NCI-H2029 treated with DMSO at 0.1 percent for 48 hours (cell line): ENCODE data around the gene NPC1L1.
"Not testable (repeated sequence)": the region's sequence is repeated elsewhere in the genome, so short reads cannot be mapped to it uniquely, and the experiment has no call there.

Experiments used
- DNase-seq: peaks from one replicate; lab custom pipeline; 2025; lab: John Stamatoyannopoulos, UW

Gene NPC1L1

DNA sequence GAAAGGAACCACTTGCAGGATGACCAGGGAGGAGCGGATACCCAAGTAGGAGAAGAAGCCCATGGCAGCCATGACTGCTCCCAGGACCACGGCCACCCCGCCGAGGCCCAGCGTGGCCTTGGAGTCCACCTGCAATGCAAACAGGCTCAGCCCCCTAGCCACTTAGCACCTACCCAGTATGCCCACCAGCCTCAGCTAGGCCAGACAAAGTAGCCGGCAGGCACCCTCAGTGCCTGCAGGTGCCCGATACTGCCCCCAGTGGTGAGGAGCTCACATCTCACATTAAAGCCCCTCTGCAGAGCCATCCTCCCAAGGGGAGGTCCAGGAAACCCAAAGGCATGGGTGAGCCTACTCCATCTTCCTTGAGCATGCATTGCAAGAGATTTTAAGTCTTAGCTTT lies 6.6 kb downstream of the NPC1L1 start:
- DNase-seq = peak; percentile 7

DNA sequence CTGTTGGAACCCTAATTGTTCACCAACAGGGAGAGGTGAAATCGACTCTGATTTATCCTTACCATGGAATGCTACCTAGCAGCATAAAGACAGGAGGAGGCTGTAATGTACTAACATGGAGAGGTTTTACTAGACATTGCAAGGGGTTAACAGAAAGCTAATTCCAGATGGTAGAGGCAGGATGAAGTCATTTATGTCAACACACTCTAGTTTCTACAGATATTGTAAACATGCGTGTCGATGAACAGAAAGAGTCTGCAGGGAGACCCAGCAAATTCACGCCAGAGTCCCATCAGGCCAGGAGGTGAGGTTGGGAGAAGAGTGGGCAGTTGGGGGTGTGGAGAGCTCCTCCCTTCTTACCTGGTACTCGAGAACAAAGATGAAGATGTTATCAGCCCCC lies 7.0 kb downstream of the NPC1L1 start:
- peak; percentile 54 for DNase-seq

DNA sequence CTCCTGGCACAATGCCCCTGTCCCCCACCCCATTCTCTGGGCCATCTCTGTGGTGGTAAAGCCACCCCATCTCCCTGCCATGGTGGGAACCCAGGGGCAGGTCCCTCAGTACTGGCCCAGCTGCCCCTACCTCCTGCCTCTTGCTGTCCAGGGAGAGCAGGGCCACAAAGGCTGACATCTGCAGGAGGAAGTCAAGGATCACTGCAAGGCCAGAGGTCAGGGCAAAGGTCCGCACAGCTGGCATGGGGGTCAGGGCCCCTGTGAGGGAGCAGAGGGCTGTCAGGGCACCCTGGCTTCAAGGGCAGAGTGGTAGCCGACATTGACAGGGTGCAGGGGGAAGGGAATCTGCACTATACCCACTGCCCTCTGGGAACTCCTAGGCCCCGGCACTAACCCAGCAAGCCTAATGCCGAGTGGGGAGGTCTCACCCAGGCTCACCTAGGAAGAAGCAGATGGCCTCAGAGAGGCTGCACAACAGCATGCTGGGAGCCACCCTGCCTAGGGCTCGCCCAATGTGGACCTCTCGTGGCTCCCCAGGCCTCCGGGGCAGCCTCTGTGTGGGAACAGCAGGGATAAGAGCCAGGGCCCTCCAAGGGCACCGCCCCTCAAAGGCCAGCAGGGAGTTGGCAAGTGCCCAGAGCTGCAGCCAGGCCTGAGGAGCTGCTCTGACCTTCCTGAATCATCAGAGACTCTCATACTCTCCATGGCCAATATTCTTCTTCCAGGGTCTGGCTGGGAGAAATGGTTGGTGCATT lies 7.7 kb downstream of the NPC1L1 start:
- DNase-seq = peak; percentile 44

DNA sequence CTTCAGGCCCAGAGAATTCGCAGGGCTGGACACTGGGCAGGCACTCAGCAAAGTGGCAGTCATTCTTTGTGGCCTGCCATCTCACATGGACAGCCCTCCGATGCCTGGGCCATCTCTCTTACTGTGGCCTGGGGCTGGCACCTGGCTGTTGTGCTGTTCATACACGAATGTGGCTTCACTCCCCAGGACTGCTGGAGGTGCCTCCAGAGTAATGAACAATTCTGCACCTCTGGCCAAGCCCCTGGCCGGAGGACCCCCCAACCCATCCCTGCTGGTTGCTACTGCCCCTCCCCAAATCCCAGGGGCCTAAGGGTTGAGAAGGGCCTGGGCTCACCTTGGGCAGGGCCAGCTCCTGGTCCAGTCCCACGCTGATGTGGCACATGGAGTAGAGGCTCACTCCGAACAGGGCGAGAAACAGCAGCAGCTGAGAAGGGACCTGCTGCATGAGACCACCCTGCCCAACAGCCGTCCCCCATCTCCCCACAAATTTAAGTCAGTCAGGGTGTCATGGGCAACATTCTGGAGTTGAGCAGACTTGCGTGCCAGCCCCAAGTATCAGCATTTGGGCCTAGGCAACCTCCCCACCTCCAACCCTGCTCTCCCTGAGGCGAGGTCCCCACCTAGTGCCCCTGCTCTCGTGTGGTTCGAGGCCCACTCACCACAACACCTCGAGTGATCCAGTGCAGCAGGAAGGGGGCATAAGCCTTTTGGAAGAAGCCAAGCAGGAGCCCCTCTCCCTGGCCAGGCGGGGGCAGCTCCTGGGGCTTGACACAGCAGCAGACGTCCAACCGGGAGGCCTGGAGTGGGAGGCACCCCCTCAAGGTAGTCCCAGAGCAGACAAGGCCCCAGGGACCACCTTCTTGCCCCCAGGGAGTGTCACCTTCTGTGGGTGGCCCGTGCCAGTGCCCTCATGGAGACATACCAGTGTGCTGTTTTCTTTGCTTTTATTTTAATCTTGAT lies 9.4 kb downstream of the NPC1L1 start:
- no peak for DNase-seq

DNA sequence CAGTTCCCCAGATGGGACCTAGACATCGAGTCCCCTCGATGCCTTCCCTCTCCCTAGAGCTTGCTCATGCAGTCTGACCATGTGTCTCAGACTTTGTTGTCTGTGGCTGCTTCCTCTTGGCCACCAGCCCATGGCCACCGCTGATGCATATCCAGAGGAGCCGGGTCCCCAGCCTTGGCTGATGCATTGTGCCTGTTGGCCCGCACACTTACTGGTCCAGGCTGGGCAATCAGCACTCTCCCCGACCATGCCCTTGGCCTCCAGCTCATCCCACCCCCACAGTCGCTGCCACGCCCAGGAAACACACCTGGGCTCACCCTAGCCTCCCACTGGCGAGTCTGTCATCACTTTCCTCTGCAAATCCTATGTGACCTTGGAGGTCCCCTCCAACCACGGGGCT lies 10.1 kb downstream of the NPC1L1 start:
- DNase-seq = peak; percentile 18

DNA sequence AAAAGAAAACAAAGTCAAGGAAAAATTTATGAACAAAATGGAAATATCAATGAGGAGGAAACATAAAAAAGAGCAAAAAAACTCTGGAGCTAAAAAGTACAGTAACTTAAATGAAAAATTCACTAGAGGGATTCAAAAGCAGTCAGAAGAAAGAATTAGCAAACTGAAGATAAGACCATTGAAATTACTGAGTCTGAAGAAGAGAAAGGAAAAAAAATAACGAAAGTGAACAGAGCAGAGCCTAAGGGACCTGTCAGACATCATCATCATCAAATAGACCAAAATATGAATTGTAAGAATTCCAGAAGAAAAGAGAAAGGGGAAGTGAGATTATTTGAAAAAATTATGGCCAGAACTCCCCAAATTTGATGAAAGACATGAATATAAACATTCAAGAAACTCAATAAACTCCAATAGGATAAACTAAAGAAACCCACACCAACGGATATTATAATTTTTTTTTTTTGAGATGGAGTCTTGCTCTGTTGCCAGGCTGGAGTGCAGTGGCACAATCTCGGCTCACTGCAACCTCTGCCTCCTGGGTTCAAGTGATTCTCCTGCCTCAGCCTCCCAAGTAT lies 16.2 kb downstream of the NPC1L1 start:
- DNase-seq = no peak

DNA sequence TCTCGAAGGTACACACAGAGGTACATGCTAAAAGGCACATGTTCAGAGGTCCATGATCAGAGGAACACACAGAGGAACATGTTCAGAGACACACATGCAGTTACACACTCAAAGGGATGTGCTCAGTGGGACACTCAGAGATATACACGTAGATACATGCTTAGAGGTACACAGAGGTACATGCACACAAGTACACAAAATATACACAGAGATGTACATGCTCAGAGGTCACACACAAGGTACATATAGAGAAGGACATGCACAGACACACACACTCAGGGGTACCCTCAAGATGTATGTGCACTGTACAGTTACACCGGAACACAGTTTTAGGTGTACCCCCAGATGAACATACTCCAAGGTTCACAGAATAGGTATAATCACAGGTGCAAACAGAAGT lies 18.8 kb downstream of the NPC1L1 start:
- DNase-seq = no peak

DNA sequence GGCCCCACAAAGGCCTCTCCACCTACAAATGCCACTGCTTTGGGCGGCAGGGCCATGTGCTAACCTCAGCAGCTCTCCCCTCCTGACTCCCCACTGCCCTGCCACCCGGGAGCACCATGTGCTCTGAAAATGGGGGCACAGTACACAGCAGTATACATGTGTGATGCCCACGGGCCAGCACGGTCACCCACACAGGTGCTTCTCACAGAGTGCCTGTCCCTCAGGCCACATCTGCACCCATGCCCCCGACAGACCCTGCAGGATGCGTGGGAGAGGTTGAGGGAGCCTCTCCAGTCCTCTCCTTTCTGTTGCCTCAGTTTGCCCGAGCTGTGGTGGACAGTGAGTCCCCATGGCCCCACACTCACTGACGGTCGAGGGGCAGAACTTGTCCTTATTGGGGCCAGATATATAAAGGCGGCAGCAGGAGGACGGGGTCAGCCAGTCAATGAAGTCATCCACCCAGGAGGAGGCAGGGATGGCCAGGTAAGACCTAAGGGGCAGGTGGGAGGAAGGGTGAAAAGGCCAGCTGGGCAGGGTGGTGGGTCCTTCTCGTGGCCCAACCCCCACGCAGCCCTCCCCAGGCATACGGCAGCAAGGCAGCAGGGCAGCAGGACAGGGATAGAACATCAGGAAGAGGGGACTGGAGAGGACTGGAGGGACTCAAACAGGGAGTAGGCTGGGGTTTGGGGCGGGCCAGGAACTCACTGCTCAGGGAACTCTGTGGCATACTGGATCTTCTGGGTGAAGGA lies 19.6 kb downstream of the NPC1L1 start:
- DNase-seq = no peak

DNA sequence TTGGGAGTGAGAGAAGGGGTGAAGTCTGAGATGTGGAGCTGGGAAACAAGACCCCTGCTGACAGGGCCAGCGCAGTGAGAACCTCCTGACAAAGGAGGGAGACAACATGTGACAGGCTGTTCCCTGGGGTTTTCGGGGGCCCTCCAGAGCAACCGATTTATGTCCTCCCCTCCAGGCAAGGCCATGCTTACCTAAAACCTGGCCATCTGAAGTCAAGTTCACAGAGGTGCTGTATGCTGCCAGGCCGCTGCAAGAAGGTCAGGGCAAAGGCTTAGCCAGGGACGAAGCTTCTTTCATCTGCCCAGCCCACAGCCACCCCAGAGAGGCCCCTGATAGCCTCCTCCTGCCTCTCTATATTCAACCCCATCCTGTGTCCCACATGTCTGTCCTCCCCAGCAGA lies 20.6 kb downstream of the NPC1L1 start:
- DNase-seq = no peak

DNA sequence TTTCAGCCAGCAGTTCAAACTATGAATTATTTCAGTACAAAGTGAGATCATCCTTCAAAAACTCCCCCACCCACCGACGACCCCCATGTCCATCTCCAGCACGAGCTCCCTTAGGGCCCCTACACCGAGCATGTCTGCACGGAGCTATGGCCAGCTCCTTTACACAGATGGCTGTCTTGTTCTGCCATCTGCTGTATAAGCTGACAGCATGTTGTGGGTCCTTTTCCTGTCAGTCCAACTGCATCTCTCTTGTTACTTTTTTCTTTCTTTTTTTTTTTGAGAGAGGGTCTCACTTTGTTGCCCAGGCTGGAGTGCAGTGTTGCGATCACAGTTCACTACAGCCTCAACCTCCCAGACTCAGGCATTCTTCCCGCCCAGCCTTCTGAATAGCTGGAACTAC lies 21.6 kb downstream of the NPC1L1 start:
- no peak for DNase-seq

DNA sequence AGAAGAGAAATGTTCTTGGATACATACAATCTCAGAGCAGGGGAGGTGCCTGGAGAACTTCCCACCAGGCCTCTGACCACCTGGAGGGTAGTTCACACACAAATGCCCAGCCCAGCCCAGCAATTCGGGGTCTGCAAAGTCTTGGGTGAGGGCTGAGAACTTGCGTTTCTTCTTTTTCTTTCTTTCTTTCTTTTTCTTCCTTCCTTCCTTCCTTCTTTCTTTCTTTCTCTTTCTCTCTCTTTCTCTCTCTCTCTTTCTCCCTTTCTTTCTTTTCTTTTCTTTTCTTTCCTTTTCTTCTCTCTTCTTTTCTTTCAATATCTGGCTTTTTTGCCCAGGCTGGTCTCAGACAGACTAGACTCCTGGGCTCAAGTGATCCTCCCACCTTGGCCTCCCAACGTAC lies 22.4 kb downstream of the NPC1L1 start:
- DNase-seq = no peak

DNA sequence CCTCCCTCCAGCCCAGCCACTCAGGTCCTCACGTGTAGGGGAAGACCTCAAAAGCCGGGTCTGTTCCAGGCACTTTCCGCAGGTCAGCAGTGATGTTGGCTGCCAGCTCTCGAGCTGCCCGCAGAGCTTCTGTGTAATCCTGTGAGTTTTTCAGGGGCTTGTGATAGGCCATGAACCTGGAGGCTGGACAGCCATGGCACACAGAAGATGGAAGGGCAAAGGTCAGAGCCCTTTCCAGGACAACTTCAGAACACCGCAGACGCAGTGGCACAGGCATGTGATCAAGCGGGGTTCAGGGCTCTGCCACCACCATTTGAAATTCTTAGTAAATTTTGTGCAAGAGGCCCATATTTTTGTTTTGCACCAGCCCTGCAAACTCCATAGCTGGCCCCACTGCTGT lies 24.0 kb downstream of the NPC1L1 start:
- DNase-seq = no peak

DNA sequence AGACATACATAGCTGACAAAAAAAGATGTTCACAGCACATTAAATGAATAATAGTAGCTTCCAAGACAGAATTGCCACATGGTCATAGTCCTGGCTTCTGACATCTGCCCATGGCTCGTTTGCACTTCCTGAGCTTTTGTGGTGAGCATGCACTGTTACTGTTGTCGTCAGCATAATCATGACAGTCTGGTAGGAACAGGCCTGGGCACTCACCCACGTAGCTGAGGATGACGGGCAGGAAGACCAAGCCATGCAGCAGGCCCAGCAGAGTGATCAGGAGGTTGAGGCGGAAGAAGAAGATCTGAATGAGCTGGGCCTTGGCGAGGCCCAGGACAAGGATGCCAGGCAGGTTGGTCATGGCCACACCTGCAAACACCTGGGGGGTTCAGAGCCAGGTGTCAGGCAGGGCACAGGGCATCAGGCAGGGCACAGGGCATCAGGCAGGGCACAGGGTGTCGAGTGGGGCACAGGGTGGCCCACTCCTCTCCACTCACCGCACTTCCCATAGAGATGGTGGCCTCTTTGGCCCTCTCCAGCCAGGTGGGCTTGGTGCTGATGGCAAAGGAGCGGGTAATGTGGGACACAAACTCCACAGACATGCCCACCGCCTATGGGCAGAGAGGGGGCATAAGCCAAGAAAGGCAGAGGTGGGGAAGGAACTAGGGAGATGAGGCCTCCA lies 25.4 kb downstream of the NPC1L1 start:
- no peak for DNase-seq

DNA sequence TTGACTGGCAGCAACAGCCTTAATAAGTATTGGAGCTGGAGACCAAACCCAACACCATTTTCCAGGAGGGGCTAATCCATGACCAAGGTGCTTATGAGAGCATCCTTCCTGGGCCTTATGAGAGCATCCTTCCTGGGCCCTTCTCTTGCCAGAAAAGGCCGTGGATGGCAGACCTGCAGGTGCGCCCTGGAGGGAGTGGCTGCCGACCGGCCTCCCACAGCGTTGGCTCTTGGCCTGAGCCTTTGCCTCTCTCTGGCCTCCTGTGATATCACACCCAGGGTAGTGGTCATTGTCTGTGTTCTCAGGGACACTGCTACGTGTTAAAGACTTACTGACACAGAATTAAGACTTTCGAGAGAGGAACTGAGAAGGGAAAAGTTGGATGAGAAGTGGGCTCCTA lies 28.4 kb downstream of the NPC1L1 start:
- no peak for DNase-seq

DNA sequence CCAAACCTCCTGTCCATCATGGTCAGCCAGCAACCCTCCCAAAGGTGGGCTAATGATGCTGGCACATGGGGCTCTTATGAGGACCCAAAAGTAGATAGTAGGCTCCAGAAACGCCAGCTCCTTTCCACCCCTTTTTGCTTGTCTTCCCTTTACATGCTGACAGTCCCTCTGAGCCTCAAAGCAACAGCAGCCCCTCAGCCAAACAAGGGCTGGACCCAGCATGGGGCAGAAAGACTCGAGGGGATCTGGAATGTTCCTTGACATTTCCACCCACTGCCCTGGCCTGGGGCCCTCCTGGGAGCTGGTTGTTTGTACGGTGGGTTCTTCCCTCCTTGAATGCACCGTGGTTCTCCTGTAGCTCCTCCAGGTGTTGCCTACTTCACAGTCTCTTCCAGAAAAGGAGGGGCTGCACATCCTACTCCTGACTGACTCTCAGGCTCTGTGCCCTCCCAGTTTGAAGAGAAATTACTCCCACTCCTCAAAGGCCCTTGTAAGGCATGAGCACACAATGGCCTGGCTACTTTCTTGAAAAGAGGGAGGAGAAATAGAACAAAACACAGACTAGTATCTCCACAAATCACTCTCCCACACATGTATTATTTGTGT lies 29.2 kb downstream of the NPC1L1 start:
- no peak for DNase-seq

DNA sequence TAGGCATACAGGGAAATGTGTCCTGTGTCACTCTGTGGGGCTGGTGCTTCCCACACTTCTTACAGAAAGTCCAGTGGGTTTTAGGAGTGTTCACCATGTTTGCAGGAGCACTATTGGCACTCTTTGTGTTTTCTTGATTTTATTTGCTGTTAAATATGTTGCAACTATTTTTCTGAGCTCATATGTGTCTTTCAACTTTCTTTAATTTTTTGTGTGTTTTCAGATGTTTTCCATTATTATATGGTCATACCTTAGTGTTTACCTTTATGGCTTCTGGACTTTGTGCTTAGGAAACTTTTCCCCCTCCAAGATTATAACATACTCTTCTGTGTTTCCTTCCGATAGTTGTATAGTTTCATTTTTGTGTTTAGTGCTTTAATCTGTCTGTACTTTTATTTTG lies 29.9 kb downstream of the NPC1L1 start:
- no peak for DNase-seq

DNA sequence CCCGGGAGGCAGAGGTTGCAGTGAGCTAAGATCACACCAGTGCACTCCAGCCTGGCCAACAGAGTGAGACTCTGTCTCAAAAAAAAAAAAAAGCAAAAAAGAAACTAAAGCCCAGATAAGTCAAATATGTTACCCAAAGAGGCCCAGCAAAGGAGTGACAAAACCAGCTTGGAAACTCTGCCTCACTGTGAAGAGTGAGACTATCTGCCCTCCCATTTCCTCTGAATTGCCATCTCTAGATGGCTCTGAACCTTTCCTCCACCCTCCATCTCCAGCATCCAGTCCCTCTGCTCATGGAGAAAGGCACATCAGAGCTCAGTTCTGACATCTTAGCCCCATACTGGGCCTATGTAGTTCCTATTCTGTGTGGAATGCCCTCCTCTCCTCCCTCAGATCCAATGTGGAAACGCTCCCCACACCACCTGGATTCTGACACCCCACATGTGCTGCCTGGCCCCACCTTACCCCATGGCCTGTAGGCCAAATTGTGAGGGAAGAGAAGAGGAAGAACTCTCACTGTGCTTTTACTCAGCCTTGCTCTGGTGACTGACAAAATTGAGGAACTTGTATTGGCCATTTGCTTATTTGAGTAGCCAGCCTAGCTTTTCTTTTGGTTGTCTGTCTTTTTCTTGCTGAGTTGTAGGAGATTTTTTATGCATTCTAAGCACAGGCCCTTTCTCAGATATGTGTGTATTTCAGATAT lies 32.7 kb downstream of the NPC1L1 start:
- DNase-seq = no peak

DNA sequence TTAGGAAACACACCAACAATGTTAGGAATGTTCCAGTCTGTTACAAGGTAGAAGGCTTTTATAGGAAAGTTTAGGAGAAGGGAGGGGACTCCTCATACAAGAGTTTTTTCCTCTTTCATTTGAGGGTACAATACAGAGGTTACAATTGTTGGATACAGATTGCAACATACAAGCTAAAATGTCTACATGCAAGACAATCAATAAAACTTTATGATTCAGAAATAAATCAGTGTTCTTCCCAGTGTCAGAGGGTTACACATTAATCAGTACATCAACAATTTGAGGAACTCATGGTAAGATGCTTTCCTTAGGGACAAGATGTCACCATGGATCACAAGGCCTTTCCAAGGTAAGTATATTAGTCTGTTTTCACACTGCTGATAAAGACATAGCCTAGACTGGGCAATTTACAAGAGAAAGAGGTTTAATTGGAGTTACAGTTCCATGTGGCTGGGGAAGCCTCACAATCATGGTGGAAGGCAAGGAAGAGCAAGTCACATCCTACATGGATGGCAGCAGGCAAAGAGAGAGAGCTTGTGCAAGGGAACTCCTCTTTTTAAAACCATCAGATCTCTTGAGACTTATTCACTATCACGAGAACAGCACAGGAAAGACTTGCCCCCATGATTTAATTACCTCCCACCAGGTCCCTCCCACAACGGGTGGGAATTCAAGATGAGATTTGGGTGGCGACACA lies 34.4 kb downstream of the NPC1L1 start:
- DNase-seq = not testable (repeated sequence)

DNA sequence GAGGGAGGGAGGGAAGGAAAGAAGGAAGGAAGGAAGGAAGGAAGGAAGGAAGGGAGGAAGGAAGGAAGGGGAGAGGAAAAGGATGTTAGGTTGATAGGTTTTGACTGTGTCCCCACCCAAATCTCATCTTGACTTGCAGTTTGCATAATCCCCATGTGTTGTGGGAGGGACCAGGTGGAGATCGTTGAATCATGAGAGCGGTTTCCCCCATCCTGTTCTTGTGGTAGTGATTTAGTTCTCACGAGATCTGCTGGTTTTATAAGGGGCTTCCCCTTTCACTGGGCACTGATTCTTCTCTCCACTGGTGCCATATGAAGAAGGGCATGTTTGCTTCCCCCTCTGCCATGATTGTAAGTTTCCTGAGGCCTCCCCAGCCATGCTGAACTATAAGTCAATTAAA lies 35.5 kb downstream of the NPC1L1 start:
- no peak for DNase-seq
